GM19324 (cell line): ENCODE data around the gene ABHD17C.

Experiments
- ATAC-seq: cut with Tn5 transposase; IDR thresholded peaks from one replicate; pipeline ENCODE4 v1.9.1; 2021; ENCODE audit warnings: mild to moderate bottlenecking, moderate library complexity; ENCODE audit not compliant: unreplicated experiment, low FRiP score

Gene ABHD17C

DNA sequence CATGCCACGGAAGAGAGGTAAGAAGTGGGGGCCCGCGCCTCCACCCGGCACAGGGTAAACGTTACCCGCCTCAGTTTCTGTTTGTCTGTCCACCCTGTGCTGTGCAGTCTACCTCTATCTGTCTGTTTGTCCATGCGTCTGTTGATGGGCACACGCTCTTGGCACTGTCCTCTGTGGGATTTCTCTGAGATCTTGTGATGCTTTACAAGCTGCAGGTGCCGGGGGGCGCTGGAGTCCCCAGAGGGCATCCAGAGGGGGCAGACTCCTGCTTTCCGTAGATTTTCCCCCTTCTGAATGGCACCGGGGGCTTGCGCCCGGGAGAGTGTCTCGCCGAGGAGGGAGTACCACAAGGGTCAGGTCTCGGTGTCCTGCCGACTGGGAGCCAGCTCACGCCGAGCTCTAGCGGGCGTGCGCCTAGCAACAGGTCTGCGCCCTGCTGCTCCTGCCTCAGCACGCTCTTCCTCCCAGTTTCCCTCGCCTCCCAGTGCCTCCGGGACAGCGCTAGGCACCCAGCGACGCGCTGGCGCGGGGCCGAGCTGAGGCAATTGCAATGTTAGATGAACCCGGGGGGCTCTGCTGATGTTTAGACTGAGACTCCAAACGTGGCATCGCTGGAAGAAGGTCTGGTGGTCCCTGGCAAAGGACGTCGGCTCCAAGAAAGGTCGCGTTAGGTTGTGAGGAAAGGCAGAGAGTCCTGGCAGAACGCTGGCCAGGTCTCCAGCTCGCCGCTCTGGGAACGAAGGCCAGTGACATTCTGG, 84.7 kb downstream of the ABHD17C start:
- ATAC-seq, result no peak

DNA sequence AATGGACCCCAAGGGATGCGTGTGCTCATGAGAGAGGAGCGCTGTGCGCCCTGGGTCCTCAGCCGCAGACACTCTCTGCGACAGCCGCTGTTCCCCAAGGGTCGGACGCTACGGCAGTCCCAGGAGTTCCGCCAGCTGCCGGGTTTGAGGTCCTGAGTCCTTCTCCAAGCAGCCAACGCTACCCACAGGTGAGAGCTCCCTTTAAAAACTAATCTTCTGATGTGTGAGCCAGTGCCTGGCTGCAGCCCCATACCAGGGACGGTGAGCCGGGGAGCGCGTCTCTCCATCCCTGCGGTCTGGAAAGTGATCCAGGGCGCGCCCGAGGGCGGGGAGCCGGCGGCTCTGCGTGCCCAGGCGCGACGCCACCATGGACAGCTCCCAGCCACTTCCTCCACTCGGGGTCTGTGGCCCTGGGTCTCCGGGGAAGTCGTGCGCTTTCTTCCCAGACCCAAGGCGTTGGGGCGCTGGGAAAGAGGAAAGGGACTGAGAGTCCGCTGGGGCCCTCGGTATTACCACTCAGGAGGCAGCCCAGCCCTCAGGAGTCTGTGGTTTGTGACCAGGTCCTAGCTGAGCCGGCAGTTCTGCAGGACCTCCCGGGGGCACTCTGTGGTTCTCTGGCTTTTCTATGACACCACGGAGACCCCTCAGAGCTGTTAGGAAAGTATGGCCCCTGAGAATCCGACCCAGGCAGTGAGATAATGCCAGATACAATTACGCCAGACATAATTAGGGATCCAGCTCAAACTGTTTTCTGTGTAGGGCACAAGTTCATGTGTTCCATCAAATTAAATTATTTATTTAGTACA, 85.5 kb downstream of the ABHD17C start:
- no peak for ATAC-seq

DNA sequence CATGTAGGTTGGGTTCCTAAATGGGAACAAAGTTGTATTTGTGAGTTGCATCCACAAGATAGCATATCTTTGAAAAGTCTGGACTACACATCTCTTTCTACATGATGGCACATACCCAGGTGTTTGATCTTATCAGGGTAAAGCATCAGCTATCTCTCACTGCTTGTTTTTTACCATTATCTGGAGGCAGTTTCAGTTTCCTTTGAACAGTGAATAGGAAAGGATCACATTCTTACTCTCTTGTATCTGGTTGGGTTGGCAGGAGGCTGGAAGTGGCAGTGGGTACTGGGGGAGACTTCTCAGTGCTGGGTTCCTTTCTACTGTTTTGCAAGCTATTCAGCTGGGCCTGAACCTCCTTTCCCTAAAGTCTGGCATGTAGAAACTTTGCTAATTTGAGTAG, 88.2 kb downstream of the ABHD17C start:
- no peak for ATAC-seq

DNA sequence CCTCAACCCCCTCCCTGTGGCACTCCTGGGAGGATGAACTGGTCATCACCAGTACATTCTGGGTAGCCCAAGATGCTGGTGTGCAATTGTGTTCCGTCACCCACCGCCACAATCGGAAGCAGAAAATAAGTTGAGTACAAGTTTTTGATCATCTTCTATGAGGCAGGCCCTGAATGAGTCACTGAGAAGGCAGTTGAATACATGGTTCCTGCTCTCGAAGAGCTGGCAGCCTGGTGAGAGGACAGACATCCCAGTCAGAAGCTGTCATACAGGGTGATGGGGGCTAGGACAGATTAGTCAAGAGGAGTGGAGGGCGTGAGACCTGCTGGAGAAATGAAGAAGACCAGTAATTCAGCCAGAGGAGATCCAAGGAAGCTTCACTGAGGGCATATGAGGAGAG, 90.2 kb downstream of the ABHD17C start:
- ATAC-seq, result no peak

DNA sequence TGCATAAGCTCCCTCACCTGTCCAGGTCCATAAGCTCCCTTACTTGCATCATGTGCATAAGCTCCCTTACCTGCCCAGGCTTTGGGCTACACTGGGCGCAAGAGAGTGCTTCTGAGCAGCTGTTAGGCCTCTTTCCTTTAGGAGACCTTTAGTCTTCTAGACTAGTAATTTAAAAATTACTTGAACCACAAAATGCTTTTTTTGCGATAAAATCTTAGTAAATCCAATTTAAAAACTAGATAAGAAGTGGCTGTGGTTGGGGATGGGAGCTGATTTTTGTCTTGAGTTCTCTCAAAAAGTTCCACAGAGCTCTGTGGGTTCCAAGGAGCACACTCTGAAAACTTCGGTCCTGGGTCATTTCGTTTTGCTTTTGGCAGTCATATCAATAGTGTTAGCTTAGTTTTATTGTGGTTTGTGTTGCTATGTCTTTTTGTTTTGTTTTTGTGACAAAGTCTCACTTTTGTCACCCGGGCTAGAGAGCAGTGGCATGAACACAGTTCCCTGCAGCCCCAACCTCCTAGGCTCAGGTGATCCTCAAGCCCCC, 90.8 kb downstream of the ABHD17C start:
- no peak for ATAC-seq

DNA sequence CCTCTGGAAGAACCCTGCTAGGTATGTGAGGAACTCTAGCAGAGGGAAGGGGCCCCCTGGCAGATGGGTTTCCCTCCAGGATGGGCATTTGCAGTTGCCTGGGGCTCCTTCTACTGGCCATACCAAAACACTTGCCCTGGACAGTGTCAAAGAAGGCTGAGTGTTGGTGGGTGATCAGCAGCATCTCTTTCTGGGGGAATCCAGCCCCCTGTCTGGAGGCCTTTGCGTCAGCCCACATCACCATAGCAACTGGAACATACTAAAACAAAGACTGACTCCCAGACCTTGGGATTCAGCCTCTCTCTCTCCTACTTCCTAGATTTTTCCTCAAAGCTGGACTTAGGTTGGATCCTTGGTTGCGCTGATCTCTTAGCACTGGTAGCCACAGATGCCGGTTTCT, 92.2 kb downstream of the ABHD17C start:
- ATAC-seq, result no peak

DNA sequence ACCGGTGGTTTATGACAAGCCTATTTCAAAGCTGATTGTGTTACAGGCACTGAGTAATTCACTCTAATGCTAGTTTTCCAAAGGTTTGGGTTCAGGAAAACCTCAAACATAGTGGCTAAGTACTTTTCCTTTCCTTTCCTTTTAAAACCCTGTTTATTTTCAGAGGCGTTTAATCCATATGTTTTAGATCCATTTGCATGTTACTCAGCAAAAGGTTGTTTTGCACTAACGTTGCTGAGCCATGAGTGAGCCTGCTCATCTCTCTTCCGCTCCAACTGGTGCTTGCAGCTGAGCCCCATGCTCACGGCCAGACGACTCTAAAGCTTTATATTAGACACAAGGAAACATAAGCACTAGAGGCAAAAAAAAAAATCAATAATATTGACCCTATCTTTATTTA, 93.4 kb downstream of the ABHD17C start:
- no peak for ATAC-seq

DNA sequence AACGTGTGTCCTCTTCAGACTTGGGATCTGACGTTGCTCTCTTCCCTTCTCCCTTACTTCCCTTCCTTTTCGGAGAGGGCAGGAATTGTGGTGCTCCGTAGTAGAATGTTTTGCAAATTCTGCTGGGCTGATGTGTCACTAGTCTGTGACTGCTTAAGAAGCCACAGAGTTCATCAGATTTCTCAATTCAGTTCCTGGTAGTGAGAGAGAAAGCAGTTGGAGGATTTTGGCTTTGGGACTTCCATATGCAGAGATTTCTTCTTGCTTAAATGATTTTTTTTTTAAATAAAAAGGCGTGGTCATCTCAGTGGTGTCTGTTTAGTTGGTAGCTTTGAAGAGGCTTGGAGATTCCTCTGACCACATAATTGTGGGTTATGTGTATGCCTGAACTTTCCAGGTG, 94.2 kb downstream of the ABHD17C start:
- no peak for ATAC-seq

DNA sequence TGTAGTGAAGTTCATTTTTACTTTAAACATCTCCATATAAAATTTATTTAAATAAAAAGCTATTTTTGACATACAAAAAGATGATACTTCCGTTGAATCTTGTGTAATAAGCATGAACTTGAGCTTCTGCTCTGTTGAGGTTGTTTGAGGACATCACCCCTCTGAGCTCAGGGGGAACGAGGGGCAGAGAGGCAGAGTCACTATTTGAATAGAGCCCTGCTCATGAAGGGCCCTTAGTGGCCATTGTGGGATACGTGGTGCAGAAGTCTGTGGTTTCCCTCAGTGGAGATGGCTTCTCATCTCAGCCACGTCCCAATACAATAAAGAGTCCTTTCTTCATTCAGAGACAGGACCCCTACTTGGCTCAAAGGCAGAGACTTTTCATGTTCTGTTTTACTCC, 94.7 kb downstream of the ABHD17C start:
- no peak for ATAC-seq

DNA sequence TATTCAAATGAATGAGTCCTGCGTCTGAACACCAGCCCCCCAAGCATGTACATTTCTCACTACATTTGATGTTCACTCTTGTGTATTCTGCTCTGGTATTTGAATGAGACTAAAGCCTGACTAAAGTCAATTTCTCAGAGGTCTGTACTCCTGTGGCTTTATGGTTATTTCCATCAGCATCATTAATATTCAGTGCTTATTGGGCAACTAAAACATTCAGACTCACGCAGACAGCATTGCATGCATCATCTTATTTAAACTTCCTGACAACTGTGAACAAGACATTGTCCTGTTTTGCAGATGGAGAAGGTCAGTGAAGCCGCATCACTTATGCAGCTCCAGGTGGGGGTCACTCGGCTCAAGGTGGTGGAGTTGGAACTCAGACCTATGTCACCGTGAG, 95.1 kb downstream of the ABHD17C start:
- no peak for ATAC-seq

DNA sequence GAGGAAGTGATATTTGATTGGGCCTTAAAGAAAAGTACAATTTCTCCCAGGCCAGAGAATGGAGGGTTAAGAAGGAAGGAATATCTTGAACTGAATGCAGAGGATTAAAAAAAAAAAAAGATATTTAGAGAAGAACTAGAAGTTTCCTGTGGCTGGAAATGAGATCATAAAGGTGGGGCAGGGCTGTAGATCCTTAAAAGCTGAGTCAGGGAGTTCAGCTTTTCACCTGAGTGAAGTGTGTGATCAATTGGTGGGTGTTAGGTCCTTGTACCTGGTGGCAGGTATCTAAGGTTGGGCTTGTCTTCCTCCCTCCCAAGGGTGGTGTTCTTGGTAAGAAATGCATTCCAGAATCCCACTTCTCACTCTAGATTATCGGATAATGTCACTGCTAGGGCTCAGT, 95.9 kb downstream of the ABHD17C start:
- ATAC-seq, result no peak

DNA sequence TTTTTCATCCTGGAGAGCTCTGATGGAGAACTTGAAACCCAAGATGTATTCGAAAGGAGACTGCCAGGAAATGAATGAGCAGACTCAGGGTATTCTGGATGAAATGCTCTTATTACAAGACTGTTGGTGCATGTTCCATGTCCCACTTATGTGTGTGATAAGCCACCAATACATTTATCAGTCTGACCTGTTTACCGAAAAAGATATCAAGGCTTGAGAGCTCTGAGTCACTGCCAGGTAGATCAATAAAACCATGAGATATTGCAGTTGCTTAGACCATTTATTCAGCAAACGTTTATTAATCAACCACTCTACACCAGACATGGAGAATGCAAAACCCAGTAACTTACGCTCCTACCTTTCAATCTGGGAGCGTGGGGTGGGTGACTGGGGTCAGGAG, 101.3 kb downstream of the ABHD17C start:
- no peak for ATAC-seq

DNA sequence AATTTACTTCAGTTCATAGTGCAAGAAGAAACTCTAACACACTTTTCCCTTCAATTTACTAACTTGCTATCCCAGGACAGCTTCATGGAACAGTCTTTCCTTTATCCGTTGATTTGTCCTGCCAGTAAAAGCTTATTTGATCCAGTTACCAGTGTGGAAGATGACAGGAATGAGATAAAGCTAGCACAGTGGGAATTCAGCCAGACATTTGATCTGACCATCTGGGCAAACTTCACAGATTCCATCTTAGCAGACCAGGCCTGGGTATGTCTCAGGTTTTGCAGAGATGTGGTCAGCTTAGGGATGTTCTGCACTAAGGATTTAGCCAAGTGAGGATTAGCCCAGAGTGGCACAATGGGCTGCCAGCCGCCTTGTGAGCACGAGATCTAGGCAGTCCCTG, 103.8 kb downstream of the ABHD17C start:
- no peak for ATAC-seq

DNA sequence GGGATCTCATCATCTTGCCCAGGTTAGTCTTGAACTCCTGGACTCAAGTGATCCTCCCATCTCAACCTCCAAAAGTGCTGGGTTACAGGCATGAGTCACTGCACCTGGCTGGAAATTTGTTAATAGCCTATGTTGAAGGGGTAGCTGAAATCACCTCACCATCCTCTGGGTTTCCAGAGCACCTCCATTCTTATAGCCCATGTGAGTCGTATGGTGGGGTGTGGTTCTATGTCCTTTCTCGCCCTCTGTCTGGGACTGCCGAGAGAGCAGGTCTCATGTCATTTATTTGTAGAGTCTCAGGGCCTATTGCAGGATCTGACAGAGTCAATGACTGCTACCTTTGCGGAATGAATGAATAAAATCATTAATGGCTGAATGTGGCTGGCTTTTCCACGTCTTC, 105.0 kb downstream of the ABHD17C start:
- ATAC-seq, result no peak

DNA sequence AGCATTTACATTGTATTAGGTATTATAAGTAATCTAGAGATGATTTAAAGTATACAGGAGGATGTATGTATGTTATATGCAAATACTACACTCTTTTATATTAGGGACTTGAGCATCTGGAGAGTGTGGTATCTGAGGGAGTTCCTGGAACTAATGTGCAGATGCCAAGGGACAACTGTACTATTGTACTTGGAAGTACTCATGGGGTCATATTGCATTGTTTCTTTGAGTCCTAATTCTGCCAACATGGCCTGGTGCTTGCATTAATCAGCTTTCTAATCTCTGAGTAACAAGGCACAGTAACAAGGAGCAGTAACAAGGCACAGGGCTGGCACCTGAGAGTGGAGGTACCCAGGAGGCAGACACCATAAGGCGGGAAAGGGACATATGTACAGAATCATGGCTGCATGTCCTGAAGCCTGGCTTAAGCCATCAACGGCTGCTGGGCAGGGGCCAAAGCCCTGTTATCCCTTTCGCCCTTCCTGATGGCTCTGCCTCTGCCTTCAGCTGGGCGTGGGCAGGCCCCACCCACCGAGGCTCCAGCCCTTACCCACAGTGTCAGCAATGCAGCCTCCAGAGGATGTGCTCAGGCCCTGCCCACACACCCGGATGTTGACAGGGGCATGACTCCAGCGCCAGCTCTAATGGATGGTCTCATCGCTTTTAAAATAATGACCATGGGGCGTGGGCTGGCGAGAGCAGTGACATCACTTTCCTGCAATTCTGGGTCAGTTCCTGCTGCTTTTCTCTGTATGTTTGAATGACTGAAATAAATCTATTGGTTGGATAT, 107.0 kb downstream of the ABHD17C start:
- ATAC-seq, result no peak

DNA sequence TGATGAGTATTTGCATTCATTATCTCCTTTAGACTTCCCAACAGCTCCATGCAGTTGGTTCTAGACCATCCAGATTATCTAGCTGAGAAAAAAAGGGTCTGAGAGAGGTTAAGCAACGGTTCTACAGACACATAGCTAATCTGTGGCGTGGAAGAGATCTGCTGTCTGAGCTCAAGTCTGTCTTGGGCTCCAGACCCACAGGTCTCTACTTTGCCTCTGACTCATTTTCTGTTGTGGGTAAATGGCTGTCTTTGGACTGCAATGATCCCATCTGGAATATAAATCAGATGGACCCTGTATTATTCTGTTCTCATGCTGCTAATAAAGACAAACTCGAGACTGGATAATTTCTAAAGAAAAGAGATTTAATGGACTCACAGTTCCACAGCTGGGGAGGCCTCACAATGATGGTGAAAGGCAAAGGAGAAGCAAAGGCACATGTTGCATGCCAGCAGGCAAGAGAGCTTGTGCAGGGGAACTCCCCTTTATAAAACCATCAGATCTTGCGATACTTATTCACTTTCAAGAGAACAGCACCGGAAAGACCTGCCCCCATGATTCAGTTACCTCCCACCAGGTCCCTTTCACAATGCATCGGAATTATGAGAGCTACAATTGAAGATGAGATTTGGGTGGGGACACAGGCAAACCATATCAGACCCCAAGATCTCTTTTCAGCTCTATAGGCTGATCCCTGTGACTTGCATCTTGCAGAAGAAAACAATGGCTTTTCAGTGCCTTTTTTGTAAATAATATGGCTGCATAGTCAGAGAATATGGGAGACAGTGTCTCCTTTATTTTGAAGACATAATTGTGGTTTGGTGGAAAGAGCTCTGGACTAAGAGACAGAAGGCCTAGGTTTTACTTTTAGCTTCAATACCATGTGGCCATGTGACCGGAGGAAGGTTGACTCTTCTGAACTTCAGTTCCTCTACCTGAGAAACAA, 108.7 kb downstream of the ABHD17C start:
- ATAC-seq, result no peak

DNA sequence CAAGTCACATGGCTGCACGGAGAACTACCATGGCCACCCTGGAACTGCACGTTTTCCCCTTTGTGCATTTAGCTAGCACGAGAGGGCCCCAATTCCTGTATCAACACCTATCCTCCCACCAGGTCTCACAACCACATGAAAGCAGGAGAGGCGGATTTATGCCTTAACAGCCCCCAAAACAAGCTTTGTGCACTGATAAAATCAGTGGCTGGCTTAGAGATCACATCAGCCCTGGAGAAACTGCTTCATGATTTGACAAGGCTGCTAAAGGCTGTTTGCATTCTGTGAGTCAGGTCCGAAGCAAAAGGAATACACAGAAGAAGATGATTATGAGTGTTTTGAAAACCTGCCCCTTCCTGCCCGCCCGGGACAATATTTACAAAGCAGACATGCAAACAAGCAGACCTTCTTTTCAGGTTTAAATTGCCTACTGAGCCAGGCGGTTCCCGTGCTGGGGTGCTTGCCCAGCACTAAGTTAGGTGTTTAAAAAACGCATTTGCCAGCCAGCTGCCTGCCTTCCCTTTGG, 109.9 kb downstream of the ABHD17C start:
- no peak for ATAC-seq
